Endothelial cell of umbilical vein (primary cell): ENCODE results near the gene RBFOX1. TPM values are rescaled to one million over a fixed set of nuclear protein-coding genes. Genes with fewer than 3 reads are reported as not detected.

Experiments used
- BruUV-seq: library from RNA; stranded (reverse); fragments of 400-500 nt; replicated peaks from 2 replicates; lab custom pipeline; 2021; lab: Mats Ljungman, UMichigan
- CTCF ChIA-PET: fragments of 300-600, 350-600 bp; sonication (Branson Sonifier 250); formaldehyde crosslinking; loops from one replicate; lab custom pipeline; 2021; ENCODE audit warnings: antibody characterized with exemption, inconsistent platforms; lab: Charles Lee
- POLR2A ChIA-PET: fragments of 300-600, 350-600 bp; sonication (Branson Sonifier 250); formaldehyde crosslinking; loops from one replicate; lab custom pipeline; 2021; ENCODE audit warnings: antibody characterized with exemption, inconsistent platforms; lab: Charles Lee
- DNase-seq: peaks from one replicate; pipeline ENCODE4 v3.0.0-alpha.2; 2011; ENCODE audit warnings: low read depth, low spot score
- FAIRE-seq: peaks from 2 replicates; lab custom pipeline; 2011; peaks lifted over from hg19 to GRCh38; lab: Jason Lieb, UNC
- H2AFZ ChIP-seq: 2 replicates; pipeline ENCODE4 v1.6.0; 2012; ENCODE audit warnings: low read depth, low read length, control low read depth, inconsistent platforms
- H3K27ac ChIP-seq: 2 replicates; pipeline ENCODE4 v1.5.1; 2011; ENCODE audit warnings: low read depth, mild to moderate bottlenecking, control low read depth, low read length, moderate library complexity; ENCODE audit not compliant: insufficient read depth
- H3K27me3 ChIP-seq, 2 experiments: 2 replicates each; pipeline versions ENCODE4 v1.6.0 to v1.6.1; 2011; ENCODE audit warnings: low read length in 2 of 2, mixed read lengths in 1 of 2; ENCODE audit not compliant: control insufficient read depth in 2 of 2, insufficient read depth in 2 of 2
- H3K36me3 ChIP-seq, 2 experiments: 2 replicates in 1 of 2; 3 replicates in 1 of 2; pipeline ENCODE4 v1.5.1; 2011; ENCODE audit warnings: low read length in 2 of 2, mild to moderate bottlenecking in 1 of 2, moderate library complexity in 1 of 2; ENCODE audit not compliant: control insufficient read depth in 2 of 2, insufficient read depth in 2 of 2; ENCODE audit errors: extremely low read depth in 1 of 2
- H3K4me1 ChIP-seq: 3 replicates; pipeline ENCODE4 v1.5.1; 2011; ENCODE audit warnings: mild to moderate bottlenecking, low read length; ENCODE audit not compliant: control insufficient read depth, insufficient read depth; ENCODE audit errors: extremely low read depth
- H3K4me2 ChIP-seq: 2 replicates; pipeline ENCODE4 v1.6.1; 2011; ENCODE audit warnings: low read length, control low read depth, mixed read lengths; ENCODE audit not compliant: insufficient read depth
- H3K4me3 ChIP-seq, 3 experiments: fragments of 200-600 bp in 1 of 3; sonication (generic), shearing (Covaris generic) in 1 of 3; replicated peaks in 1 of 3; 2 replicates each; pipeline ENCODE4 v1.5.1; 2011 to 2016; ENCODE audit warnings: control low read depth in 3 of 3, low read length in 3 of 3, mild to moderate bottlenecking in 2 of 3, inconsistent platforms in 1 of 3, low read depth in 1 of 3, moderate library complexity in 1 of 3; ENCODE audit not compliant: insufficient read depth in 1 of 3
- H3K79me2 ChIP-seq: 2 replicates; pipeline ENCODE4 v1.6.0; 2012; ENCODE audit warnings: low read length, inconsistent platforms; ENCODE audit not compliant: control insufficient read depth, insufficient read depth
- H3K9ac ChIP-seq: replicated peaks from 2 replicates; pipeline ENCODE3; 2011; ENCODE audit warnings: low read length, control low read depth; ENCODE audit not compliant: insufficient read depth; ENCODE audit errors: extremely low read depth
- H3K9me1 ChIP-seq: replicated peaks from 3 replicates; pipeline ENCODE4 v1.6.0; 2011; ENCODE audit warnings: mild to moderate bottlenecking, low read length; ENCODE audit not compliant: control insufficient read depth, insufficient read depth; ENCODE audit errors: extremely low read depth
- H3K9me3 ChIP-seq: replicated peaks from 2 replicates; pipeline ENCODE4 v1.5.1; 2012; ENCODE audit warnings: low read length, inconsistent platforms; ENCODE audit not compliant: control insufficient read depth, insufficient read depth
- H4K20me1 ChIP-seq: replicated peaks from 2 replicates; pipeline ENCODE3; 2011; ENCODE audit warnings: mild to moderate bottlenecking, low read length; ENCODE audit not compliant: control insufficient read depth, insufficient read depth; ENCODE audit errors: extremely low read depth
- CTCF ChIP-seq, 2 donors: IDR thresholded peaks; 1 replicate in 1 of 2; 2 replicates in 1 of 2; pipeline ENCODE4 v1.5.1; 2011; ENCODE audit warnings: low read length in 2 of 2, mild to moderate bottlenecking in 2 of 2, moderate library complexity in 2 of 2, control low read depth in 1 of 2, inconsistent platforms in 1 of 2, low read depth in 1 of 2; ENCODE audit not compliant: insufficient read depth in 1 of 2; ENCODE audit errors: extremely low read depth in 1 of 2
- EZH2 ChIP-seq: IDR thresholded peaks from 2 replicates; pipeline ENCODE4 v1.6.1; 2012; ENCODE audit warnings: borderline replicate concordance, low read depth, mild to moderate bottlenecking, moderate library complexity, low read length, inconsistent platforms; ENCODE audit not compliant: severe bottlenecking
- FOS ChIP-seq: IDR thresholded peaks from 2 replicates; pipeline ENCODE4 v1.6.1; 2011; ENCODE audit warnings: mild to moderate bottlenecking, low read length, moderate library complexity, borderline replicate concordance; ENCODE audit not compliant: insufficient read depth
- GATA2 ChIP-seq: IDR thresholded peaks from 2 replicates; pipeline ENCODE4 v1.7.0; 2011; ENCODE audit warnings: low read depth, mild to moderate bottlenecking, moderate library complexity, mixed read lengths, low read length; ENCODE audit not compliant: insufficient read length, insufficient read depth
- JUN ChIP-seq: IDR thresholded peaks from 2 replicates; pipeline ENCODE4 v1.6.1; 2011; ENCODE audit warnings: borderline replicate concordance, low read depth; ENCODE audit not compliant: insufficient read length, insufficient read depth
- MAX ChIP-seq: IDR thresholded peaks from 2 replicates; pipeline ENCODE4 v1.6.1; 2011; ENCODE audit not compliant: insufficient read depth, insufficient read length
- MYC ChIP-seq: IDR thresholded peaks from one replicate; pipeline ENCODE4 v1.6.1; 2011; ENCODE audit warnings: mild to moderate bottlenecking, low read depth, low read length
- POLR2A ChIP-seq: IDR thresholded peaks from 2 replicates; pipeline ENCODE4 v1.6.1; 2012; ENCODE audit warnings: low read depth, mild to moderate bottlenecking, control low read depth, low read length
- POLR2AphosphoS5 ChIP-seq: IDR thresholded peaks from 2 replicates; pipeline ENCODE4 v1.6.1; 2012; ENCODE audit warnings: low read depth, mild to moderate bottlenecking, control low read depth, low read length, moderate library complexity; ENCODE audit not compliant: insufficient read depth
- dilution Hi-C: fragments of 300-500 bp; cut with MboI; formaldehyde crosslinking; loops from one replicate; pipeline ENCODE4 v1.15.0; 2019; ENCODE audit warnings: low sequenced_read_pairs; ENCODE audit not compliant: extremely low pct_ligation_motif_present
- intact Hi-C: fragments of 100-400 bp; cut with micrococcal nuclease; formaldehyde crosslinking; loops from one replicate; pipeline ENCODE4 v1.10.0; 2022
- polyA plus RNA-seq, 4 experiments: library from polyadenylated mRNA; depleted of rRNA in 3 of 4; stranded (reverse) in 3 of 4; unstranded in 1 of 4; fragments of >200 nt; gene quantifications; 2 replicates each; pipeline versions ENCODE4 v1.2.1 to v1.2.3, GENCODE V29; 2011 to 2012; ENCODE audit warnings: missing spikeins in 1 of 4
- total RNA-seq: library from RNA; stranded (reverse); gene quantifications from 2 replicates; pipeline ENCODE4 v1.2.3, GENCODE V29; 2021

The RBFOX1 gene
- total and polyA plus RNA-seq, 2 donors (not counting 3 experiments of a cell fraction or from before 2014, with no cell fraction given): not detected

- ChIA-PET CTCF (interaction anchor here (0.6 kb wide), 1 partner anchor 147 kb away, joined by 3 read pairs; no protein-coding TSS in a partner anchor), POLR2A (interaction anchor here (0.6 kb wide), 1 partner anchor 1568 kb away, joined by 15 read pairs; no protein-coding TSS in a partner anchor)
- intact Hi-C loops: no loop called here
- no peaks in the 10 kb centered on the region for H3K4me1 ChIP-seq
- H2AFZ ChIP-seq: no peak overlapping the region
- no peaks in the 10 kb centered on the region for H4K20me1 ChIP-seq
- no TSS peak for BruUV-seq
- no peak overlapping the region for H3K27ac ChIP-seq
- no peak overlapping the region for H3K9ac ChIP-seq
- peaks cover 10% of the 10 kb centered on the region for H3K9me3 ChIP-seq
- H3K36me3 ChIP-seq: no peaks in the 10 kb centered on the region
- H3K79me2 ChIP-seq: no peaks in the 10 kb centered on the region
- H3K4me2 ChIP-seq: no peak overlapping the region
- TF ChIP-seq CTCF (IDR thresholded peaks at IDR 0.05; ENCODE audit: extremely low read depth in 1 of 2, insufficient read depth in 1 of 2, low read depth in 1 of 2, low read length in 2 of 2) (no peak), FOS (no peak), POLR2A (no peak), MAX (no peak), JUN (no peak), EZH2 (no peak), POLR2AphosphoS5 (no peak), GATA2 (no peak), MYC (no peak)
- FAIRE-seq (no peak), DNase-seq (no peak)
- H3K27me3 ChIP-seq: no peaks in the 10 kb centered on the region
- dilution Hi-C loops: no loop called here
- H3K9me1 ChIP-seq: no peaks in the 10 kb centered on the region
- H3K4me3 ChIP-seq: no peak overlapping the region
These were observed 117.2 kb downstream of the RBFOX1 start for GRCh38 chr16:7449808-7450207.
